CD4-positive, alpha-beta memory T cell (primary cell): ENCODE measurements around the gene GPC6. TPM values are rescaled to one million over a fixed set of nuclear protein-coding genes. Genes with fewer than 3 reads are reported as not detected.
"Not testable (repeated sequence)": the region's sequence is repeated elsewhere in the genome, so short reads cannot be mapped to it uniquely, and the experiment has no call there.

Experiments used
- CTCF ChIA-PET: fragments of 350-600 bp; sonication (Branson Sonifier 250); formaldehyde crosslinking; loops from one replicate; lab custom pipeline; 2021; ENCODE audit warnings: inconsistent platforms; ENCODE audit not compliant: partially characterized antibody; lab: Charles Lee
- POLR2A ChIA-PET: fragments of 350-600 bp; sonication (Branson Sonifier 250); formaldehyde crosslinking; loops from one replicate; lab custom pipeline; 2021; ENCODE audit not compliant: partially characterized antibody; lab: Charles Lee
- DNase-seq, 5 donors: peaks; one replicate each; pipeline versions ENCODE4 v3.0.0 to v3.0.0-alpha.2; 2020 to 2022; ENCODE audit warnings: mixed read lengths in 1 of 5
- H3K27ac ChIP-seq: one replicate; pipeline ENCODE4 v1.7.0; 2013; ENCODE audit warnings: low read depth, low read length
- H3K27me3 ChIP-seq: 2 replicates; pipeline ENCODE4 v1.7.0; 2013; ENCODE audit warnings: mild to moderate bottlenecking, low read length, moderate library complexity; ENCODE audit not compliant: insufficient read depth
- H3K36me3 ChIP-seq: 2 replicates; pipeline ENCODE4 v1.7.0; 2013; ENCODE audit warnings: mild to moderate bottlenecking, low read length, moderate library complexity; ENCODE audit not compliant: insufficient read depth
- H3K4me1 ChIP-seq: 2 replicates; pipeline ENCODE4 v1.7.0; 2013; ENCODE audit warnings: mild to moderate bottlenecking, low read length, moderate library complexity; ENCODE audit not compliant: insufficient read depth
- H3K4me3 ChIP-seq, 2 donors: one replicate each; pipeline ENCODE4 v1.7.0; 2013; ENCODE audit warnings: low read length in 2 of 2, mild to moderate bottlenecking in 1 of 2
- H3K9me3 ChIP-seq, 2 donors: one replicate each; pipeline ENCODE4 v1.7.0; 2013; ENCODE audit warnings: low read length in 2 of 2, control low read depth in 1 of 2; ENCODE audit not compliant: control insufficient read depth in 1 of 2
- H3K27ac Mint-ChIP-seq, 7 donors: one replicate each; pipeline ENCODE4 v1.8.0; 2020 to 2021; ENCODE audit warnings: mixed read lengths in 7 of 7, mild to moderate bottlenecking in 6 of 7, inconsistent platforms in 3 of 7, moderate library complexity in 3 of 7
- H3K27me3 Mint-ChIP-seq, 2 donors: one replicate each; pipeline ENCODE4 v1.8.0; 2020 to 2021; ENCODE audit warnings: mixed read lengths in 2 of 2
- H3K36me3 Mint-ChIP-seq, 2 donors: one replicate each; pipeline ENCODE4 v1.8.0; 2020 to 2021; ENCODE audit warnings: mixed read lengths in 2 of 2, inconsistent platforms in 1 of 2, mild to moderate bottlenecking in 1 of 2
- H3K4me1 Mint-ChIP-seq, 4 donors: one replicate each; pipeline ENCODE4 v1.8.0; 2020 to 2021; ENCODE audit warnings: mixed read lengths in 4 of 4, mild to moderate bottlenecking in 1 of 4
- H3K4me3 Mint-ChIP-seq, 8 donors: one replicate each; pipeline ENCODE4 v1.8.0; 2020 to 2021; ENCODE audit warnings: mixed read lengths in 8 of 8, mild to moderate bottlenecking in 7 of 8, moderate library complexity in 6 of 8, inconsistent platforms in 3 of 8
- H3K9me3 Mint-ChIP-seq, 8 donors: one replicate each; pipeline ENCODE4 v1.8.0; 2020 to 2021; ENCODE audit warnings: mixed read lengths in 8 of 8, mild to moderate bottlenecking in 5 of 8, inconsistent platforms in 3 of 8, moderate library complexity in 1 of 8
- intact Hi-C: fragments of 100-400 bp; cut with micrococcal nuclease; formaldehyde crosslinking; loops from one replicate; pipeline ENCODE4 v1.15.1; 2023
- polyA plus RNA-seq, 2 donors: library from polyadenylated mRNA; unstranded; fragments of 300-500 nt; fragmentation: Illumina TruSeq; gene quantifications; one replicate each; pipeline ENCODE4 v1.2.3, GENCODE V29; 2021
- total RNA-seq, 2 experiments: library from RNA; stranded (reverse); gene quantifications; one replicate each; pipeline ENCODE4 v1.2.3, GENCODE V29; 2021

The GPC6 gene
- total and polyA plus RNA-seq, 4 experiments from 2014 or later: not detected

- ChIA-PET POLR2A (no interaction called here), CTCF (interaction anchor here (1.1 kb wide), 1 partner anchor 12 kb away, joined by 3 read pairs; no protein-coding TSS in a partner anchor)
- Histone ChIP-seq H3K9me3 (no peaks in the 10 kb centered on the region), H3K36me3 (no peaks in the 10 kb centered on the region), H3K27me3 (no peaks in the 10 kb centered on the region), H3K4me3 (no peak overlapping the region), H3K4me1 (peaks cover 7% of the 10 kb centered on the region), H3K27ac (no peak overlapping the region)
- no peaks in the 10 kb centered on the region for H3K9me3 Mint-ChIP-seq
- no peaks in the 10 kb centered on the region for H3K36me3 Mint-ChIP-seq
- peaks cover 2 to 13% (median 7%) of the 10 kb centered on the region in 4 donors for H3K4me1 Mint-ChIP-seq
- peak overlapping the region in 1 of 7 donors; percentile 23 for H3K27ac Mint-ChIP-seq
- intact Hi-C loops: no loop called here
- H3K4me3 Mint-ChIP-seq: no peak overlapping the region
- peaks cover 12 to 18% of the 10 kb centered on the region in 2 donors for H3K27me3 Mint-ChIP-seq
- DNase-seq: no peak
Observed at GRCh38 chr13:94335761-94336526, 1109.3 kb downstream of the GPC6 start.

GRCh38 chr13:94339116-94339687 is 1112.6 kb downstream of the GPC6 start:
- ChIA-PET CTCF (interaction anchor here (1.7 kb wide), 1 partner anchor 23 kb away, joined by 4 read pairs; no protein-coding TSS in a partner anchor), POLR2A (interaction anchor here (1.2 kb wide), 1 partner anchor 22 kb away, joined by 3 read pairs; no protein-coding TSS in a partner anchor)
- Histone ChIP-seq H3K36me3 (no peaks in the 10 kb centered on the region), H3K4me1 (no peaks in the 10 kb centered on the region), H3K27ac (no peak overlapping the region), H3K4me3 (no peak overlapping the region), H3K27me3 (no peaks in the 10 kb centered on the region), H3K9me3 (no peaks in the 10 kb centered on the region)
- peaks cover 6% of the 10 kb centered on the region in 2 donors for H3K27me3 Mint-ChIP-seq
- no peaks in the 10 kb centered on the region for H3K36me3 Mint-ChIP-seq
- no peak overlapping the region for H3K27ac Mint-ChIP-seq
- H3K4me3 Mint-ChIP-seq: no peak overlapping the region
- no peaks in the 10 kb centered on the region for H3K9me3 Mint-ChIP-seq
- H3K4me1 Mint-ChIP-seq: peaks cover 0 to 2% (median 0%) of the 10 kb centered on the region in 4 donors
- intact Hi-C loops: no loop called here
- no peak for DNase-seq

GRCh38 chr13:94342436-94343242 is 1116.0 kb downstream of the GPC6 start:
- Mint-ChIP-seq H3K36me3 (no peaks in the 10 kb centered on the region), H3K27me3 (peaks cover 2 to 8% of the 10 kb centered on the region in 2 donors), H3K9me3 (no peaks in the 10 kb centered on the region), H3K4me3 (no peak overlapping the region), H3K27ac (peak overlapping the region in 1 of 7 donors; percentile 25), H3K4me1 (peaks cover 4 to 6% (median 6%) of the 10 kb centered on the region in 4 donors)
- intact Hi-C loops: loop anchor here (10.0 kb wide), 1 partner anchor 368 kb away; no protein-coding TSS in a partner anchor
- Histone ChIP-seq H3K27ac (no peak overlapping the region), H3K4me1 (no peaks in the 10 kb centered on the region), H3K27me3 (no peaks in the 10 kb centered on the region), H3K36me3 (no peaks in the 10 kb centered on the region), H3K4me3 (no peak overlapping the region), H3K9me3 (no peaks in the 10 kb centered on the region)
- DNase-seq: no peak
- POLR2A ChIA-PET: no interaction called here
- CTCF ChIA-PET: interaction anchor here (0.7 to 5.5 kb wide), 2 partner anchors 19 to 170 kb away, joined by 3 to 29 read pairs; no protein-coding TSS in a partner anchor

GRCh38 chr13:94343243-94343585 is 1116.6 kb downstream of the GPC6 start:
- intact Hi-C loops: loop anchor here (10.0 kb wide), 1 partner anchor 368 kb away; no protein-coding TSS in a partner anchor
- no peak overlapping the region for H3K4me3 ChIP-seq
- no peaks in the 10 kb centered on the region for H3K4me1 ChIP-seq
- Mint-ChIP-seq H3K4me3 (no peak overlapping the region), H3K27me3 (peaks cover 2 to 8% of the 10 kb centered on the region in 2 donors), H3K9me3 (no peaks in the 10 kb centered on the region), H3K4me1 (peaks cover 4 to 6% (median 6%) of the 10 kb centered on the region in 4 donors), H3K36me3 (no peaks in the 10 kb centered on the region), H3K27ac (no peak overlapping the region)
- H3K36me3 ChIP-seq: no peaks in the 10 kb centered on the region
- DNase-seq: no peak
- no peaks in the 10 kb centered on the region for H3K9me3 ChIP-seq
- H3K27me3 ChIP-seq: no peaks in the 10 kb centered on the region
- CTCF ChIA-PET: interaction anchor here (5.5 to 6.5 kb wide), 2 partner anchors 19 kb away, joined by 29 to 32 read pairs; no protein-coding TSS in a partner anchor
- no peak overlapping the region for H3K27ac ChIP-seq
- POLR2A ChIA-PET: no interaction called here

DNA sequence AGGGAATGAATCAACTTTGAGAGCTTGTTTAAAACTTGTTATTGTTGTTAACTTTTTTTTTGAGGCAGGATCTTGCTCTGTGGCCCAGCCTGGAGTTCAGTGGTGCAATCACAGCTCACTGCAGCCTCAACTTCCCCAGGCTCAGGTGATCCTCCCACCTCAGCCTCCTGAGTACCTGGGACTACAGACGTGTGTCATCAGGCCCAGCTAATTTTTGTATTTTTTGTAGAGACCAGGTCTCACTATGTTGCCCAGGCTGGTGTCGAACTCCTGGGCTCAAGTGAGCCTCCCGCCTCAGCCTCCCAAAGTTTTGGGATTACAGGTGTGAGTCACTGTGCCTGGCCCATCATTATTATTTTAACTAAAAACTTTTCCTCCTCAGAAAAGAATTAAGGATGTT is 1117.1 kb downstream of the GPC6 start:
- H3K4me1 ChIP-seq, H3K36me3 ChIP-seq, H3K4me1 Mint-ChIP-seq, DNase-seq, H3K27ac ChIP-seq, H3K27me3 ChIP-seq, H3K9me3 Mint-ChIP-seq, H3K27me3 Mint-ChIP-seq, H3K36me3 Mint-ChIP-seq, H3K4me3 ChIP-seq, H3K27ac Mint-ChIP-seq, H3K9me3 ChIP-seq, H3K4me3 Mint-ChIP-seq, POLR2A ChIA-PET: not testable (repeated sequence)
- CTCF ChIA-PET: interaction anchor here (0.7 to 6.5 kb wide), 3 partner anchors 18 to 228 kb away, joined by 3 to 32 read pairs (median 29); no protein-coding TSS in a partner anchor
- intact Hi-C loops: loop anchor here (10.0 kb wide), 1 partner anchor 369 kb away; no protein-coding TSS in a partner anchor

GRCh38 chr13:94344126-94344818 is 1117.7 kb downstream of the GPC6 start:
- H3K27ac Mint-ChIP-seq: no peak overlapping the region
- H3K36me3 Mint-ChIP-seq: no peaks in the 10 kb centered on the region
- Histone ChIP-seq H3K36me3 (no peaks in the 10 kb centered on the region), H3K27me3 (no peaks in the 10 kb centered on the region), H3K4me1 (no peaks in the 10 kb centered on the region), H3K27ac (no peak overlapping the region), H3K4me3 (no peak overlapping the region), H3K9me3 (no peaks in the 10 kb centered on the region)
- H3K27me3 Mint-ChIP-seq: peaks cover 5 to 11% of the 10 kb centered on the region in 2 donors
- POLR2A ChIA-PET: no interaction called here
- no peaks in the 10 kb centered on the region for H3K9me3 Mint-ChIP-seq
- CTCF ChIA-PET: interaction anchor here (0.7 to 6.5 kb wide), 3 partner anchors 18 to 229 kb away, joined by 3 to 32 read pairs (median 29); no protein-coding TSS in a partner anchor
- peaks cover 4 to 6% (median 6%) of the 10 kb centered on the region in 4 donors for H3K4me1 Mint-ChIP-seq
- H3K4me3 Mint-ChIP-seq: no peak overlapping the region
- intact Hi-C loops: loop anchor here (10.0 kb wide), 1 partner anchor 369 kb away; no protein-coding TSS in a partner anchor
- DNase-seq: no peak
